GM18867 (cell line): ENCODE results near the gene ZFAND5.

Experiments
- ATAC-seq: cut with Tn5 transposase; IDR thresholded peaks from one replicate; pipeline ENCODE4 v1.9.1; 2021; ENCODE audit warnings: mild to moderate bottlenecking, moderate library complexity; ENCODE audit not compliant: unreplicated experiment

ZFAND5 gene

DNA sequence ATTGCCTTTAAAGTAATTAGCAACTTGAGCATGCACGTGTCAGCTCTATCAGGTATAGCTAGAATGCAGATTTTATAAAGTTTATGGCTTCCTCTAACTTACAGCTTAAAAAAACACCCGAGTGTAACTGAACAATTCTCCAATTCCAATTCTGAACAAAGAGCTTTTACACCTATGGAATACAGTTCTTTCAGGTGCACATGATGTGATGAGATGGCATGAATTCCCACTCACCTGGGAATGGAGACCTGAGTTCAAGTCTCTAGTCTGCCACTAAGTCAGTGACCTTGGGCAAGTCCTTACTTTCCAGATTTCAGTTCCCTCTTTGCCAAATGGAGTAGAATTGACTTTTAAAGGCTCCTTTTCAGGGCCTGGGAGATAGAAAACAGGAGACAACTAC is 1.8 kb downstream of the ZFAND5 start:
- no peak for ATAC-seq

DNA sequence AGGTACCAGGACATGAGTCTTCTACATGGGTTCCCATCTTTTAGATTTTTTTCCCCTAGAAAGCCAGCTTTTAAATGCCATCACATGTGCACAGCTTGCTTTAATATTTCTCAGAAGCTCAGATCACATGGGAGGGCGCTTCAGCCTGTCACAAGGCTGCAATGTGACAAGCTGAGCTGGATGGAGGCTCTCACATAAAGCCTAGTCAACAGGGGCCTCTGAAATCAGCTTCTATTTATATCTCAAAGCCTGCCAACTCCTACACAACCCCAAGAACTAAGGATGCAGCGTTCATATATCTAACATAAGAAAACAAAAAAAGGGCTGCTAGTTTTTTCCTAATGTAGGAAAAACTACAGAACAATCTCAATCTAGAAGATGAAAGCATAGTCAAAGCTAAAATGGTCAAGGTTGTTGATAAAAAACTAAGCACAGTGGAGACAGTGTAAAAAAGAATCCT is 2.3 kb downstream of the ZFAND5 start:
- peak; percentile 31 for ATAC-seq

DNA sequence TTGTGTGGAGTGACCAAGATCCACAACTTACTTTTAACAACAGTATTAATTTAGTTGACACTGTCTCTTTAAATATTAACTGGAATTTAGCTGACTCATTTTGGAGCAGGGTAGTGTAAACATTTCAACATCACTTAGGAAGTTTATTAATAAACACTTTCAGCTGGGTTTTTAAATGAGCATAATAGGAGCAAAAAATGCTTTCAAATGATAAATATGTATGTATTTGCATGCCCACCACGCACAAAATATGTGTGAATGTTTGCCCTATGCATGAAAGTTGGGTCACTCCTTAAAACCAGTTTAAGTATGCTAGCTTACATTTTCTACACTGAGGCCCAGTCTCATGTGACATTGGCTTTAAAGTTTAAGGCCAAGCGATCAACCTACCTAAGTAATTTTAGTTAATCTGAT is 2.9 kb downstream of the ZFAND5 start:
- no peak for ATAC-seq

DNA sequence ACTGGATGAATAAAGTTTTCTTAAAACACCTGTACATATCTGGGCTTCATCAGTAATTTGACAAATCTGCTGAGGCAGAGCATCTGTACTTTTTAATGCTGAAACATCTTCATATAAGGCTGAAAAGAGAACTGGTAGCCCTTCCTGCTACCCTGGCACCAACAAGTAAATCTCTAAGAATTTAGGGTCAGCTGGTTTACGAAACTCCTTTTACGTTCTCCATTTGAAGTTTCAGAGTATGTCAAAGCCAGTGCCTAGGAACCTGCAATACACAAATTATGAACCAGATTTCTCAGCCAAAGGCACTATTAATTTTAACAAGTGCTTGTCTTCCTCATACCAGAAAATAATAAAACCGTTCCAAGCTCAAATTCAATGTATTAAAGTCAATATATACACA is 3.8 kb downstream of the ZFAND5 start:
- no peak for ATAC-seq

DNA sequence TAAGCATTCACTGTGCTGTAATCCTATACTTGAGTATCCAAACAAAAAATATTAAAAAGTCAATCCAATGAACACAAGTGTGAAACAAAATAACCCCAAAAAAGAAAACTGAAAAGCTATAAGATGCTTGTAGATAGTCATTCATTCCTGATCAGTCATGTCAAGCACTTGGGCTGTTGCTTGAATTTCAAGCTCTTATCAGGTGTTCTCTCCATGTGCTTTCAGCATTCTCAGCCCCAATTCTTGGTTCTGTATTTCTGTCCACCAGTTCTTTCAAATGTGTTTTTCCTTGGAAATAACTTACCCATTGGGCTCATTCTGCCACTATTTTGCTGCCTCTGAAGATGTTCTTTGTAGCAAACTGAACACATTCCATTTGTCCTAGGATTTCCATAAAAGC is 4.7 kb downstream of the ZFAND5 start:
- no peak for ATAC-seq

DNA sequence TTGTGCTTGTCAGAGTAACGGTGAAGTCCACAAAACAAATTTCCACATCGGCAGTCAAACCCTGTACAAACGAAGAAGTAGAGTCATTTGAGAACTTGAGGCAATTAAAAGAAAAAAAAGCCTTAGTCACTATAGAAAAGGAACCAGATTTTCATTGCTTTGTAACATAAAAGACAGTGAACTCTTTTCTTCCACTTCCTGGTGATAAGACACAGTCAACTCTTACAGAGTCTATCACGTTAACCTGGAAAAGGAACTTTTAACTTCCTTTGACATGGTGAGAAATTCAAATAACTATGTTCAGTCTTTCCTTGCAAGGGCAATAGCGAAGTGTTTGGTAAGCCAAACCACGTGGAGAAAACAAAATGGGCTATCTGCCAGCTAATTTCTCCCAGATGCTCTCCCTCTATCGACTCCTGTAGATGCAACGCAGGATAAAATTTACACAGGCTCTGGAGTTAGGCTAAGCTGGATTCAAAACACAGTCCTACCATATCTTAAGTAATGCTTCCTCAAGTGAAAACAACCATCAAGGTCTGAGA is 8.9 kb downstream of the ZFAND5 start:
- no peak for ATAC-seq

DNA sequence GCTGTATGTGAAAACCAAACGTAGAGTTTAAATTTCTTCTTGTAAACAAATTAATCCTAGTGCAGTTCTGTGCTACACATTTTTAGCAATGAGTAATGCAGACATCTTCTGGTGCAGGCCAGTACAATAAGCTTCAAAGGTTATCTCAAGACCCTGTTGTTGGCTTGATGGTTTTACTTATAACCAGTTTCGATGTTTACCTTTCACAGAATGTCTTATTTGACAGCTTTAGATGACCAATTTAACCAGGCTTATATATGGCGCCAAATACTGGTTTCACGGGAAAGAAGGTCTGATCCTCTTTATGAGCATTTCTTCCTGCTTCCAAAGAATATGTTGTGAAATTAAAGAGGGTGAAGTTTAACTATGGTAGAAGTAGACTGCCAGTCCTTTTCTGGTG is 9.9 kb downstream of the ZFAND5 start:
- ATAC-seq = no peak

DNA sequence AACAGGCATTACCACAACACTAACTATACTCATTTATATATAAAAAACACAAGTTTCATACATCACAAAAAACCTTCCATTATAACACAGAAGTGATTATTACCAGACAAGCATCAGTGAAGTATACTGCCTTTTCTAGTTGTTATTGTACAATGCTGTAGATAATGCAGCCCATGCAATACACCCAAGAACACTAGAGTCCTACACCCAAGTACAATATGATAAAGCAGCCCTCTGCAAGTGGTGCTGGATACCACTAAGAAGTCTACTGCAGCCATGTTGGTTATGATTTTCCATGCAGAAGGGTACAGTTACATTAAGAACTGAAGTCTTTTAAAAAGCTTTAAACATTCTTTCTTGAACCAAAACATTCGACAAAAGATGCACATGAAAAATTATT is 10.3 kb downstream of the ZFAND5 start:
- ATAC-seq = no peak

DNA sequence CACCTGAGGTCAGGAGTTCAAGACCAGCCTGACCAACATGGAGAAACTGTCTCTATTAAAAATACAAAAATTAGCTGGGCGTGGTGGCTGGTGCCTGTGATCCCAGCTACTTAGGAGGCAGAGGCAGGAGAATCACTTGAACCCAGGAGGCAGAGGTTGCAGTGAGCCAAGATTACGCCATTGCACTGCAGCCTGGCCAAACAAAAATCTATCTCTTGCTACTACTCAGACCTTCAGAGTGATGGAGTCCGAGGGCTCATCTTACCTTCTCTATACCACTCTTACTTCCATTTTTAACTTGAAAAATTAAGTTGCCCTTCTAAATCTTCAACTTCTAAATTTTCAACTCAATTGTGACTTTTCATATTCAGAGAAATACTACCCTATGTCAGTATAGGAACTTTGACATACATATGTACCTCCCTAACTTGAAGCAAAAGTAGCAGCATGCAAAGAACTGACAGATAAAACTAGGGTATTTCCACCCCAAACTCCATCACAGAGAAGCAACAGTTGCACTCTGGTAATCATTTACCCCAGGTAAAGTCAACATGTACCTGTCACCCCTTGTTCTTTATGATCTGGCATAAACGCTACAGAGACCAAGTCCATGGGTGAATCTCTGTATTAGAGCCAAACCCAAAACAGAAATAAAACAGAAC is 11.4 kb downstream of the ZFAND5 start:
- no peak for ATAC-seq

DNA sequence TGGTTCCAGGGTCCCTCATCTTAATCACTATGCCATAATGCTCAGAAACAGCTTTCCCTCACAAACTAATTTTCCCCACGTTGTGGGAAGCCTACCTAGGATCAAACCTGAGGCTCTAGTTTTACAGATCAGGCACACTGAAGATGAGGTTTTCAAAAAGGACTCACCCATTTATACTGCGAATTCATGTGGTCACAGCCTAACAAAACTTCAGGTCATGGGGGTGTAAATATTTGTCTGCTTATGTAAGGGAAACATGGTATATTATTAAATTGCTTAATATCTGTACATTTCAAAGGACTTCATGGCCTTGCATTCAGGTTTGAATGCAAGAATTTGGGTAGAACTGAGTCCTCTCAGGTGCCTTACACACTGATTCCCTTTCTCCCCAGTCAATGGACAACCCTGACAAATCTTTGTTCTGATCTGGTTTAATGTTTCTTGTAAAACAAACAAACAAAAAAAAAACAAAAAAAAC is 12.1 kb downstream of the ZFAND5 start:
- no peak for ATAC-seq

DNA sequence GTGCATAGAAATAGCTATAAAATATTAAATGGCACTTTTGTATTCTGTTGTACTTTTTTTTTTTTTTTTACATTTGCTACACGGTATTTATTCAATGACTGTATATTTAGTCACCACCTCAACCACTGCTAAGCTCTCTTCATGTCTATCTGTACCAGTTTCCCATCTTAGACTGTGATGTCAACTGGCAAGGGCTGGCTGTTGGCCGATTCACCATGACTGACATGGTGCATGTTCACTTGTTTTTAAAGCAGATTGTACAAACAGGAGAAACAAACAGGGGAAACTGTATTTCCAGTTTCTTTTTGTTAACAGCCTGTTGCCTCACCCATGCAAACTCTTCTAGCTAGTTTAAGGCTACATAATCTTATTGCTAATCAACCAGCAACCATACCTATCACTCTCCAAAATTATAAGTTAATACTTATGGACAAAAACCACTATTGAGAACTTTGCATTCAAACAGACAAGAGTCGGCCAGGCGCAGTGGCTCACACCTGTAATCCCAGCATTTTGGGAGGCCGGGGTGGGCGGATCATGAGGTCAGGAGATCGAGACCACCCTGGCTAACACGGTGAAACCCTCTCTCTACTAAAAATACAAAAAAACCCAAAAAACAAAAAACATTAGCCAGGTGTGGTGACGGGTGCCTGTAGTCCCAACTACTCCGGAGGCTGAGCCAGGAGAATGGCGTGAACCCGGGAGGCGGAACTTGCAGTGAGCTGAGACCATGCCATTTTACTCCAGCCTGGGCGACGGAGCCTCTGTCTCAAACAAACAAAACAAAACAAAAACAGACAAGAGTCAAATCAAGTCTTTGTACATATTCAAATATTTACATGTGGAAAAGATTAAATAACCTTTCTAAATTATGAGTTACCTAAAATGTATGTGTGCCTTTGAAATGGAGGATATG is 13.2 kb downstream of the ZFAND5 start:
- ATAC-seq = no peak

DNA sequence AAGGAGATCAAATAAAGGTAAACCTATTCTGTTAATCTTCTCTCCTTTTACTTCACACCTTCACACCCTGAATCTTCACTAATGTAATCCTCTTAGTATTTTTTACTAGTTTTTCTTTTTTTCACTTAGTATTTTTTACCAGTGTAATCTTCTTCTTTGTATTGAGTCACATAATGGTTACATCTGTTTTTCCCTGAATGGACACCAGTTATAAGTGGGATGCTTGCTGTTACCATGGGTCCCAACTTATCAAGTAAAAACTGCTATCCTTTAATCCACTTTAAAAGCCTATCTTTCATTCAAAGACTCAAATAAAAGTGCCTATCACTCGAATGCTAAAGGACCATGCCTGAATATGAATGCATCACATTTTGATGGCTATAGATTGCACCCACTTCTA is 15.1 kb downstream of the ZFAND5 start:
- ATAC-seq = no peak

DNA sequence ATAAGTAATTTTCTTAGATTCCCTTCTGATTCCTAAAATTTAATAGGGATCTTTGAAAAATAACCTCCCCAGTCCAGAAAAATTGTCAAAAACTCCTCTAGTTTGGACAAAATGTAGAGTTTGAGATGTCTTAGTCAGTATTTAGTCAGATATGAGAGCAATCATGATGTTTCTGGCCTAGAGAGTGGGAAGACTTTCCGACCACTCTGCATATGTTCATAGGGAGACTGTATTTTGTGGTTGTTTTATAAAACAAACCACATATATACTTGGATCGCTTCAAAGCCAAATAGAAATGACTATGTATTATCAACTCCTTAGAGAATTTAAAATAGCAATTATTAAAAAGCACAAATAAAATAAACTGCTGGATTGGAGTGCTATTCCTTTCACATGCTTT is 15.8 kb downstream of the ZFAND5 start:
- no peak for ATAC-seq

DNA sequence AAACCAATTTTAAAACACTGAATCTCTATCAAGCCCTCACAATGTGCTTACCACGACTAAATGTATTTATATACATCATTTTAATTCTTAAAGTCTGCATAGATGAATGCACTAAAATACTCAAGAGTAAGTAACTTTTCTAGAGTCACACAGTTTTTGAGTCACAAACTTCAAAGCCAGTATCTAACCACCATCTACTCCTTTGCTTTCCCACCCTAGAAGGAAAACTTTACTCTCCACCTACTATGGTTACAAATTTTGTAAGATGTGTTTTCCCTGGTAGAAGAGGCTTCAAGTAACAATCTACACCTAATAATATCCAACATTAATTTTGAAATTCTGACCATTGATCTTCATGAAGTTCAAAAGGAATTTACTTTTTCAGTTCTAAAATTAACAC is 18.7 kb downstream of the ZFAND5 start:
- no peak for ATAC-seq

DNA sequence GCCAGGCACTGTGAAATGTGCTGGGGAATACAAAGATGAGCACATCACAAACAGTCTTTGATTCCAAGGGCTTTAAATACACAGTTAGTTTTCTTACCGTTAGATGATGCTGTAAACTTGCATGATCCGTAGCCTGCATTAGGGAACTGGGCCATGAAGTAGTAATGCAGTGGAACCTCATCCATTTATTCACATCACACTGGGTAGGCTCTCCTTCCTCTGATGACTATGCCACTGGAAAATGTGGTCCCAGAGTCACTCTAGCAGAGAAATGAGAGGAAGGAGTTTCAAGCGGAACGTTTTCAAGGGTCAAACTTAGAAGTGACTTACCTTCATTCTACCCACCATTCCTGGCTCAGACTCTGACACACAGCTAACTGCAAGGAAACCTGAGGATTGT is 26.4 kb downstream of the ZFAND5 start:
- no peak for ATAC-seq

DNA sequence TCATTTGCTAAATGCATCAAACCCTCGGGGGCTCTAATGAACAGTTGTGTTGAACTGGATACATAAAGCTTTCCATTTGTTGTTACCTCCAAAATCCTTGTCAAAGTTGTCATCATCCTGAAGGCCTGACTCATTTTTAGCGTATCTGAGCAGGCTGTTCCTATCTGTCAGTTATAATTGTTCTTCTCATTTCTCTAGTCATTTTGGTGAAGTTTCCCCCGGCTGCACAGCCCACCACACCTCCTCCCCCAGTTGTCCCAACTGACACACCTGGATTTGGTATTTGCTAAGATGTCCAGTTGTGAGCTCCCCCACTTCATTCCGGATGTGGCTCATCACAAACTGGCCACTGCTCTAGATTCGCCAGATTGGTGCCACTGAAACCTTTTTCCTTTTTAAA is 27.7 kb downstream of the ZFAND5 start:
- ATAC-seq = no peak

DNA sequence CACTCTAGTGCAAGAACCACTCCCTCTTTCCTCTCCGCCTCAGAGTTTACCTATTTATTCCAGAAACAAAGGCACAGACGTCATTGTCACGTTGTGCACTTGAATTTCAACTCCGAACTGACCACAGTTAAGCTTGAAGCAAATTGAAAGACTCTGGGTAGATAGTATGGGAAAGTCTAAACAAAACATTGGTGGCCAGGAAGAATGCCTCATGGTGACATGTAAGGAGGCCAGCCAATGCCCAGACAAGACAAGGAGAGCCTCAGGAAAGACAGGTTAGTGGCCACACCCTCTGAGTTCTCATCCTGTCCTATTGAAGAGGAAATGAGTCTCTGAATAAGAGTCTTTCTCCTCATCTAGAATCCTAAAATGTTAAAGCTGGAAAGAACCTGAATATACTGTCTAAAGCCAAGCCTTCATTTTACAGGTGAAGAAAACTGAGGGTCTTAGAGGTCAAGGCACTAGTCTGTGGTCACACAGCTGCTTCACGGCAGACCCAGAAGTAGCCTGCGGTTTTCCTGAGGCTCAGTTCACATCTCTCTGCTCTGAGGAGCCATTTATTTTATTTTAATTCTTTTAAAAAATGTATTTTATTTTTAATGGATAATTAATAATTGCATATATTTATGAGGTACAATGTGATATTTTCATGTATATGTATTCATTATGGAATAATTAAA is 30.2 kb downstream of the ZFAND5 start:
- ATAC-seq = no peak

DNA sequence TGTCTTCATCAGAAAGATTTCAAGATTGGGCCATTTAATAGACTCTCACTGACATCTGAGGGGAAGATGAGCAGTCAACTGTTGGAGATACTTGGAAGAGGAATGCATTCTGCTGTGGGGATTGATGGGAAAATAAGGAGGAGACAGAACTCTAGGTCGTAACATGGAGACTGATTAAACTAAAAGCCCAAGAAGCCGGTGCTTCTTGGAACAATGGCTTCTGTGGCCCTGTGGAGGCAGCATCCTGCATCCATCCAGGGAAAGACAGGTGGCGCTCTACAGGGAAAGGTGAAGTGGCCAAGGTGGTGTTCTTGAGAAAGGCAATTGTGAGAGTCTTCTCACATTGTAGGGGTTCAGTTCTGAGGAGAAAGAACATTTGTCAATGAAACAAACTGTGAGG is 31.3 kb downstream of the ZFAND5 start:
- ATAC-seq = no peak

DNA sequence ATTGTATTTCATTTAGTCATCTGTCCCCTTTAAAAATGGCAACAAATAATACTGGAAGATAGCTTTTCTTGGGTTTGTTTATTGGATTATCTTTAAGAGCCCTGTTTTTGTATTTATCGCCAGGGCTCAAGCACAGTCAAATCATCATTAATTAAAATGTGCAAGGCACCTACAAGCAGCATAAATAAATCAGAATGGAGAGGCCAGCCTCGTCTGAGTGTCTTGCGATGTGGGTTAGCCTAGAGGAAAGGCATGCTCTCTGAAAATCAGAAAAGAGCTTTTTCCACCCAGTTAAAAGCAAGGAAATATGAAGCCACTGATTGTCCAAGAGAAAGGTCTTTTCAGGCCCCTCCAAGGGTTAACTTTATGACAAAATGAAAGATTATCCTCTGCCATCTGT is 31.8 kb downstream of the ZFAND5 start:
- no peak for ATAC-seq

DNA sequence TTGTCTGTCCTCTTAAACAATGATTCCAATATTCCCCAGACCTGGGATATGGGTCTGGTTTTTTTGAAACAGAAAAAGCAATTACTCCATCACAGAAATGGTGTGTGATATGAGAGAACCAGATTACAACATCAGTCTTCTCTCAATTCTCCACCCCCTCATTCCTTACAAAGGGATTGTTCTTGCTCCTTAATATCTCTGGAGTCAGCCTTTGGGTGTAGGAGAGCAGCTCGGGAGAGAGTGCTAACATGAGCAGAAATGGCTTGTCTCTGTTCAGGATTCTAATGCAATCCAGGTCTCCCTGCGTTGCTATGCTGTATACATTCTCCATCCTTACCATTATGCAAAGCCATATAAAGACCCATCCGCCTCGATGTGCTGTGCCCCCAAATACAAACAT is 32.7 kb downstream of the ZFAND5 start:
- ATAC-seq = no peak

DNA sequence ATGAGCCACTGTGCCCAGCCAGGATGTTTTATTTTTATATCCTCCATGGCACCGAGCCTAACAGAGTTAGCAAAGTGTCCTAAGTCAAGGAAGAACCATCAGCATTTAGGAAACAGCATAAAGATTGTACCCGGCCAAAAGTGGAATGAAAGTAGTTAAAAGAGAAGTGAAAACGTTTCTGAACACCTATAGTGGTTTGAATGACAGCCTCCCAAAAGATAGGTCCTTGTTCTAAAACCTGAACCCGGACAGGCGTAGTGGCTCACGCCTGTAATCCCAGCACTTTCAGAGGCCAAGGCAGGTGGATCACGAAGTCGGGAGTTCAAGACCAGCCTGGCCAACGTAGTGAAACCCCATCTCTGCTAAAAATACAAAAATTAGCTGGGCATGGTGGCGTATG is 37.4 kb downstream of the ZFAND5 start:
- ATAC-seq = peak; percentile 68
